GM12874 (cell line): ENCODE measurements around the gene RBKS.

Experiments used
- CTCF ChIP-seq: IDR thresholded peaks from 2 replicates; pipeline ENCODE4 v1.5.1; 2011; ENCODE audit warnings: low read depth, mild to moderate bottlenecking, control low read depth, low read length, moderate library complexity; ENCODE audit not compliant: insufficient read depth

Gene RBKS

GRCh38 chr2:27798486-27798885 lies 91.7 kb downstream of the RBKS start:
- no peak for TF ChIP-seq CTCF

- TF ChIP-seq CTCF = no peak
Measured at GRCh38 chr2:27797841-27798240, 92.3 kb downstream of the RBKS start.

GRCh38 chr2:27796791-27797765 lies 93.1 kb downstream of the RBKS start:
- no peak for TF ChIP-seq CTCF

GRCh38 chr2:27795868-27796277 lies 94.3 kb downstream of the RBKS start:
- no peak for TF ChIP-seq CTCF

- no peak for TF ChIP-seq CTCF
Measured at GRCh38 chr2:27795093-27795834, 94.9 kb downstream of the RBKS start.

GRCh38 chr2:27792759-27793158 lies 97.4 kb downstream of the RBKS start:
- TF ChIP-seq CTCF = no peak

GRCh38 chr2:27790796-27791195 lies 99.4 kb downstream of the RBKS start:
- no peak for TF ChIP-seq CTCF
